Measurements from ENCODE around the gene COL6A2. TPM values are rescaled to one million over a fixed set of nuclear protein-coding genes. Genes with fewer than 3 reads are reported as not detected.

Gene COL6A2
- total RNA-seq, 2 donors from 2014 or later: 259 to 377 TPM

- Mint-ChIP-seq H3K4me3 (no peak overlapping the region), H3K27ac (peak overlapping the region; percentile 77)
- H3K27ac ChIP-seq (ENCODE audit: low read depth, low read length): no peak overlapping the region
Measured at GRCh38 chr21:46151989-46152926, 54.3 kb downstream of the COL6A2 start.

GRCh38 chr21:46152927-46153246, 55.0 kb downstream of the COL6A2 start:
- no peaks in the 10 kb centered on the region for H3K36me3 Mint-ChIP-seq (ENCODE audit: low read depth)
- H3K9me3 Mint-ChIP-seq: no peaks in the 10 kb centered on the region
- Histone ChIP-seq H3K9me3 (ENCODE audit: control insufficient read depth, low read length) (no peaks in the 10 kb centered on the region), H3K9ac (ENCODE audit: extremely low read depth, low read length, poor library complexity, severe bottlenecking) (no peak overlapping the region), H3K36me3 (ENCODE audit: control insufficient read depth, insufficient read depth, low read length) (no peaks in the 10 kb centered on the region), H3K4me3 (ENCODE audit: low read length) (no peak overlapping the region), H3K27me3 (ENCODE audit: control insufficient read depth, insufficient read depth, low read length, poor library complexity, severe bottlenecking) (no peaks in the 10 kb centered on the region), H3K4me1 (ENCODE audit: control insufficient read depth, insufficient read depth, low read length) (peaks cover 9% of the 10 kb centered on the region), H3K27ac (ENCODE audit: low read depth, low read length) (no peak overlapping the region)
- DNase-seq: no peak
- no peaks in the 10 kb centered on the region for H3K27me3 Mint-ChIP-seq (ENCODE audit: insufficient read depth)
- TF ChIP-seq, protein P1, sequence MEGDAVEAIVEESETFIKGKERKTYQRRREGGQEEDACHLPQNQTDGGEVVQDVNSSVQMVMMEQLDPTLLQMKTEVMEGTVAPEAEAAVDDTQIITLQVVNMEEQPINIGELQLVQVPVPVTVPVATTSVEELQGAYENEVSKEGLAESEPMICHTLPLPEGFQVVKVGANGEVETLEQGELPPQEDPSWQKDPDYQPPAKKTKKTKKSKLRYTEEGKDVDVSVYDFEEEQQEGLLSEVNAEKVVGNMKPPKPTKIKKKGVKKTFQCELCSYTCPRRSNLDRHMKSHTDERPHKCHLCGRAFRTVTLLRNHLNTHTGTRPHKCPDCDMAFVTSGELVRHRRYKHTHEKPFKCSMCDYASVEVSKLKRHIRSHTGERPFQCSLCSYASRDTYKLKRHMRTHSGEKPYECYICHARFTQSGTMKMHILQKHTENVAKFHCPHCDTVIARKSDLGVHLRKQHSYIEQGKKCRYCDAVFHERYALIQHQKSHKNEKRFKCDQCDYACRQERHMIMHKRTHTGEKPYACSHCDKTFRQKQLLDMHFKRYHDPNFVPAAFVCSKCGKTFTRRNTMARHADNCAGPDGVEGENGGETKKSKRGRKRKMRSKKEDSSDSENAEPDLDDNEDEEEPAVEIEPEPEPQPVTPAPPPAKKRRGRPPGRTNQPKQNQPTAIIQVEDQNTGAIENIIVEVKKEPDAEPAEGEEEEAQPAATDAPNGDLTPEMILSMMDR (conservative IDR thresholded peaks at IDR 0.05): no peak
- H3K4me1 Mint-ChIP-seq: peaks cover 3% of the 10 kb centered on the region
- no peak overlapping the region for H3K27ac Mint-ChIP-seq
- 78 to 80% methylated on average over 10 to 18 of the region's 18 CpGs for WGBS, 2 experiments (ENCODE audit: insufficient coverage in 1 of 2, insufficient read length in 1 of 2)
- H3K4me3 Mint-ChIP-seq: no peak overlapping the region

More at GRCh38 chr21:46151989-46152926, 54.3 kb downstream of the COL6A2 start:
- Mint-ChIP-seq H3K4me1 (peaks cover 3% of the 10 kb centered on the region), H3K9me3 (no peaks in the 10 kb centered on the region), H3K36me3 (ENCODE audit: low read depth) (no peaks in the 10 kb centered on the region), H3K27me3 (ENCODE audit: insufficient read depth) (no peaks in the 10 kb centered on the region)
- Histone ChIP-seq H3K4me1 (ENCODE audit: control insufficient read depth, insufficient read depth, low read length) (peaks cover 9% of the 10 kb centered on the region), H3K4me3 (ENCODE audit: low read length) (no peak overlapping the region), H3K9me3 (ENCODE audit: control insufficient read depth, low read length) (no peaks in the 10 kb centered on the region), H3K27me3 (ENCODE audit: control insufficient read depth, insufficient read depth, low read length, poor library complexity, severe bottlenecking) (no peaks in the 10 kb centered on the region), H3K9ac (ENCODE audit: extremely low read depth, low read length, poor library complexity, severe bottlenecking) (no peak overlapping the region), H3K36me3 (ENCODE audit: control insufficient read depth, insufficient read depth, low read length) (no peaks in the 10 kb centered on the region)
- 94 to 95% methylated on average over 28 to 45 of the region's 45 CpGs for WGBS, 2 experiments (ENCODE audit: insufficient coverage in 1 of 2, insufficient read length in 1 of 2)
- DNase-seq: peak; percentile 48
- TF ChIP-seq, protein P1 (conservative IDR thresholded peaks at IDR 0.05): no peak

DNA sequence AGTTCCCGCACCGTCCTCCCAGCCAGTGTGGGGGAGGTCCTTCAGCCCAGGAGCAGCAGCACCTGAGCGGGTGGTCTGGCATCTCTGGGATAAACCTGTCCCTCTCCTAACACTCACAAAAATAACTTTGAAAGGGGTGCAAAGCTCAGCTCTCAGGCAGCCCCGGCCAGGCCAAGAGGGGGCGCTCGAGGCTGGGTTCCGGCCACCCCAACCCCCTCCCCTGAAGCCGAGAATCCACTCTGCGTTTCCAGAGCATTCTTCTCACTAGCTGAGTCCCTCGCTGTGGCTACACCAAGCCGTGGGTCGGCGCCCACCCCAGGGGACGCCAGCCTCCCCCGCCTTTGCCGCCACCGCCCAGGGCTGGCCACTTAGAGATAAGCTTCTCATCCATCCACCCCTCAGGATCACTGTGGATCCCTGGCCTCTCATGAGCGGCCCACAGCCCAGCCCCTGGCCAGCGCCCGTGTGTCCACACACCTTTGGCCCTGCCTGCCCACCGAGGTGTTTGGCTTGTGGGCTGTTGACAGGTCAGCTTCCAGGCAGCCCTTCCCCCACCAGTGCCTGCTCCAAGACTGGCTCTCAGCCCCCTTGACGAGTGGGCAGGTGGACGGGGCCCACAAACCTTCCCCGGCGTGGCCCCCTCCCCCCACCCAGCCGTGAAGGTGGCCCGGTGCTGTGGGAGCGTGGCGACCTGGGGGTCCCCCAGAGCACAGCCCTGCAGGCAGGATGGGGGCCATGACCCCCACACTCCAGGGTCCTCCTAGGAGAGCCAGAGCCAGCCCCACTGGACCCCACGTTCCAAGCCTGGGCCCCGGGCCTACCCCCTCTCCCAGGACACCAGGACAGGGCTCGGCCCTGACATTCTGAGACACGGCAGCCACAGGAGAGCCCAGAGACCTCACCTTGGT, 55.6 kb downstream of the COL6A2 start:
- Histone ChIP-seq H3K9me3 (ENCODE audit: control insufficient read depth, low read length) (no peaks in the 10 kb centered on the region), H3K4me3 (ENCODE audit: low read length) (no peak overlapping the region), H3K27me3 (ENCODE audit: control insufficient read depth, insufficient read depth, low read length, poor library complexity, severe bottlenecking) (no peaks in the 10 kb centered on the region), H3K27ac (ENCODE audit: low read depth, low read length) (peak overlapping the region; percentile 21), H3K4me1 (ENCODE audit: control insufficient read depth, insufficient read depth, low read length) (peaks cover 9% of the 10 kb centered on the region), H3K36me3 (ENCODE audit: control insufficient read depth, insufficient read depth, low read length) (no peaks in the 10 kb centered on the region), H3K9ac (ENCODE audit: extremely low read depth, low read length, poor library complexity, severe bottlenecking) (no peak overlapping the region)
- H3K36me3 Mint-ChIP-seq (ENCODE audit: low read depth): no peaks in the 10 kb centered on the region
- whole genome bisulfite sequencing, 2 experiments (ENCODE audit: insufficient coverage in 1 of 2, insufficient read length in 1 of 2): 57 to 61% methylated on average over 9 to 32 of the region's 33 CpGs
- H3K27ac Mint-ChIP-seq: no peak overlapping the region
- peak; percentile 94 for DNase-seq
- TF ChIP-seq, protein P1 (conservative IDR thresholded peaks at IDR 0.05): peak; percentile 95
- H3K27me3 Mint-ChIP-seq (ENCODE audit: insufficient read depth): no peaks in the 10 kb centered on the region
- H3K4me3 Mint-ChIP-seq: no peak overlapping the region
- no peaks in the 10 kb centered on the region for H3K9me3 Mint-ChIP-seq
- peaks cover 3% of the 10 kb centered on the region for H3K4me1 Mint-ChIP-seq
